ENCODE measurements around the gene SEMA3F.
A peak's percentile ranks its signal among the peaks of the same experiment; 100 is the strongest.

SEMA3F gene

GRCh38 chr3:50151728-50152127 lies 3.4 kb upstream of the SEMA3F start:
- Histone ChIP-seq H3K9ac (ENCODE audit: low read length) (no peak overlapping the region), H3K27ac (ENCODE audit: low read length) (no peak overlapping the region), H3K27me3 (ENCODE audit: low read depth, low read length) (peaks cover 19% of the 10 kb centered on the region), H3K36me3 (replicated peaks; ENCODE audit: low read depth, low read length) (no peaks in the 10 kb centered on the region), H3K79me2 (ENCODE audit: low read length) (no peaks in the 10 kb centered on the region), H3K4me2 (ENCODE audit: low read length) (no peak overlapping the region), H3K4me3 (ENCODE audit: low read length) (no peak overlapping the region), H4K20me1 (ENCODE audit: insufficient read depth, low read length) (no peaks in the 10 kb centered on the region), H3K4me1 (ENCODE audit: low read length) (no peaks in the 10 kb centered on the region), H2AFZ (ENCODE audit: low read depth, low read length) (no peak overlapping the region), H3K9me3 (ENCODE audit: insufficient read depth, low read length) (no peaks in the 10 kb centered on the region)
- TF ChIP-seq CTCF (IDR thresholded peaks at IDR 0.05; ENCODE audit: low read depth, low read length) = no peak
- no peak for TF ChIP-seq EZH2phosphoT487 (IDR thresholded peaks at IDR 0.05; ENCODE audit: low read depth)

- H3K79me2 ChIP-seq (ENCODE audit: low read length) = no peaks in the 10 kb centered on the region
- peaks cover 19% of the 10 kb centered on the region for H3K27me3 ChIP-seq (ENCODE audit: low read depth, low read length)
- no peaks in the 10 kb centered on the region for H3K4me1 ChIP-seq (ENCODE audit: low read length)
- no peaks in the 10 kb centered on the region for H4K20me1 ChIP-seq (ENCODE audit: insufficient read depth, low read length)
- TF ChIP-seq EZH2phosphoT487 (IDR thresholded peaks at IDR 0.05; ENCODE audit: low read depth) (no peak), CTCF (IDR thresholded peaks at IDR 0.05; ENCODE audit: low read depth, low read length) (no peak)
- H3K36me3 ChIP-seq (replicated peaks; ENCODE audit: low read depth, low read length) = no peaks in the 10 kb centered on the region
- H3K27ac ChIP-seq (ENCODE audit: low read length) = no peak overlapping the region
- H3K4me2 ChIP-seq (ENCODE audit: low read length) = peak overlapping the region; percentile 71
- no peaks in the 10 kb centered on the region for H3K9me3 ChIP-seq (ENCODE audit: insufficient read depth, low read length)
- H3K4me3 ChIP-seq (ENCODE audit: low read length) = peak overlapping the region; percentile 69
- H2AFZ ChIP-seq (ENCODE audit: low read depth, low read length) = no peak overlapping the region
- H3K9ac ChIP-seq (ENCODE audit: low read length) = no peak overlapping the region
Measured at GRCh38 chr3:50153782-50154475, 1.2 kb upstream of the SEMA3F start.

- TF ChIP-seq EZH2phosphoT487 (IDR thresholded peaks at IDR 0.05; ENCODE audit: low read depth) (no peak), CTCF (IDR thresholded peaks at IDR 0.05; ENCODE audit: low read depth, low read length) (peak; percentile 29)
- Histone ChIP-seq H3K9ac (ENCODE audit: low read length) (no peak overlapping the region), H3K27me3 (ENCODE audit: low read depth, low read length) (peaks cover 19% of the 10 kb centered on the region), H3K4me1 (ENCODE audit: low read length) (no peaks in the 10 kb centered on the region), H3K4me2 (ENCODE audit: low read length) (peak overlapping the region; percentile 71), H3K79me2 (ENCODE audit: low read length) (no peaks in the 10 kb centered on the region), H3K27ac (ENCODE audit: low read length) (no peak overlapping the region), H3K9me3 (ENCODE audit: insufficient read depth, low read length) (no peaks in the 10 kb centered on the region), H2AFZ (ENCODE audit: low read depth, low read length) (no peak overlapping the region), H4K20me1 (ENCODE audit: insufficient read depth, low read length) (no peaks in the 10 kb centered on the region), H3K36me3 (replicated peaks; ENCODE audit: low read depth, low read length) (no peaks in the 10 kb centered on the region), H3K4me3 (ENCODE audit: low read length) (peak overlapping the region; percentile 69)
Measured at GRCh38 chr3:50154476-50154839, 666 bp upstream of the SEMA3F start.

- no peaks in the 10 kb centered on the region for H3K79me2 ChIP-seq (ENCODE audit: low read length)
- H3K4me3 ChIP-seq (ENCODE audit: low read length) = peak overlapping the region; percentile 25; the same call in 1 of the 2 replicates
- no peaks in the 10 kb centered on the region for H3K36me3 ChIP-seq (replicated peaks; ENCODE audit: low read depth, low read length)
- no peaks in the 10 kb centered on the region for H3K4me1 ChIP-seq (ENCODE audit: low read length)
- no peak overlapping the region for H3K9ac ChIP-seq (ENCODE audit: low read length)
- no peaks in the 10 kb centered on the region for H3K9me3 ChIP-seq (ENCODE audit: insufficient read depth, low read length)
- H3K27me3 ChIP-seq (ENCODE audit: low read depth, low read length) = peaks cover 19% of the 10 kb centered on the region
- TF ChIP-seq EZH2phosphoT487 (IDR thresholded peaks at IDR 0.05; ENCODE audit: low read depth) (no peak), CTCF (IDR thresholded peaks at IDR 0.05; ENCODE audit: low read depth, low read length) (no peak)
- H2AFZ ChIP-seq (ENCODE audit: low read depth, low read length) = no peak overlapping the region
- H3K27ac ChIP-seq (ENCODE audit: low read length) = no peak overlapping the region
- no peaks in the 10 kb centered on the region for H4K20me1 ChIP-seq (ENCODE audit: insufficient read depth, low read length)
- H3K4me2 ChIP-seq (ENCODE audit: low read length) = peak overlapping the region; percentile 24; the same call in 1 of the 2 replicates
Measured at GRCh38 chr3:50155491-50155878, 361 bp downstream of the SEMA3F start.
